Activated naive CD8-positive, alpha-beta T cell treated with anti-CD3 and anti-CD28 coated beads, Interleukin-2, amount 50 U/mL, for 16 hours (primary cell): Measurements from ENCODE around the gene DTX3.
"Not testable (repeated sequence)": the region's sequence is repeated elsewhere in the genome, so short reads cannot be mapped to it uniquely, and the experiment has no call there.

Experiments
- DNase-seq: peaks from one replicate; pipeline ENCODE4 v3.0.0-alpha.2; 2020; ENCODE audit warnings: low read depth, low spot score

Gene DTX3

DNA sequence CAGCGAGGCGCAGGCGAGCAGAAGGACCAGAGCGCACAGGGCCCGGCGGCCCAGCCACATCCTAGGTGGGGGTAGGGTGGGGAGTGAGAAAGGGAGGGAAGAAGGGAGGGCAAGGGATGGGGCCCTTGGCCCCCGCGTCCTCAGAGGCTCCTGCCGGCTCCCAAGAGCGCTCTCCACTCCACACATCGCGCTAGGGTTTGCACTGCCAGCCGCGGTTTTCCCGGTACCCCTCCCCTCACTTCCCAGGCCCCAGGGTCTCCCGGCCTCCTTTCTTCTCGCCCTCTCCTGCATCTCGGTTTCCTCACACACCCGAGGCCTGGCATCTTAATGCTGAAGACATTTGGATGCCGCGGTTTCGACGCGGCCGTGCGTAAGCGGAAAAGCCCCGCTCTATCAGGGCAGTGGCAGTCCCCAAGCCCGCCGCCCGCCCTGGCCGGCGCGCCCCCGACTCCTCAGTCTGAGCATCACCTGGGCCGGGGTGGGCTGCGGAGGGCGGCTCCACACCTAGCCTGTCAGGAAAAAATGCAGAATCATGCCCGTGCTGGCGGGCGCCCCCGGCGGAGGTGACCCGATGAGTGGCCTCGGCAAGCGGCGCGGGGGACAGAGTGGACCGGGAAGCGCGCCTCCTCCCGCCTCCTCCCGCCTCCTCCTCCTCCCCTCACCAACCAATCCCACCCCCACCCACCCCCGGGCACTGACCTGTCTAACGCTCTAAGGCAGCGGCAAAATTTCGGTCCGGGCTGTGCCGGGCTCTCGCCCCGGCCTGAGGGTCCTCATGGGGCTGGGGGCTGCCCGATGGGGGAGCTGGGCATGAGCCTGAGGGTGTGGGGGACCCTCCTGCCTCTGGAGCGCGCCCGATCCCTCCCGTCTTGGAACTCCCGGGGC is 27.7 kb downstream of the DTX3 start:
- no peak for DNase-seq

DNA sequence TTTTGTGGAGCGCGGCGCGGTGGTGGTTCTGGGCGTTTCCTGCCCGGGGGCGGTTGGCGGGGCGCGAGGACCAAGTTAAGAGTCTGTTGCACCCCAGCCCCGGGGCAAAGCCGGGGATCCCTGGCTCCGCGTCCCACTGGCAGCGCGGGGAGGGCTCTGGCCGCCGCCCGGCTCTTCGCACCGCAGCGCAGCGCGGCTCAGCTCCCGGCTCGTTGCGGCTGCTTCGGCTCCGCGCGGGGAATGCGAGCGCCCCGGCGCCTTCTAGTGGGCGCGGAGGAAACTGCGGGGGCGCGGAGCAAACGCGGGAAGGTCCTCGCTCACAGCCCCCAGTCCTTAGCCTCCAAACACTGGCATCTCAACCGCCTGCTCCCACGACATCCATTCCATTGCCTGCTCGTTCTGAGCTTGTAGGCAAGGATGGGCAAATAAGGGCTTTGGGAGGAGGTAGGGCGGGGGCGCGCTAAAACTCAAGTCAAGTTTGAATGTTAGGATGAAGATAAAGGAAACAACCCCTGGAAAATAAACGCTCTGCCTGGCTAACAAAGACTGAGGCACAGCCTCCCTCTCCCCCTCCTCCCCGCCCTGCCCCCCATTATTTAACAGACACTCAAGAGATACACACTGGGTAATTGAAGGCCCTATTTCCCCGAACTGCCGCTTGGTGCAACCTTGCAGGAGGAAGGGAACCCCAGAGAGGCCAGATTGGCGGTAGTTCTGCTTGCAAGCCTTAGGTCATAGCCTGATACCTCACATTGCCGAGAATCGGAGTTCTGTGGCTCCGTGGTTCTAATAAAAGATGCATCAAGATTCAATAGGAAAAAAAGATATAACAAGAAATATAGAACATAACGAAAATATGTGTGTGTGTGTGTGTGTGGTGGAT is 28.6 kb downstream of the DTX3 start, which contains the start of gene B4GALNT1:
B4GALNT1 (minus strand) TSS at position 244 of the 883 bp plus-strand sequence. CDS start 1,069 bp downstream, outside the sequence.
- no peak for DNase-seq

DNA sequence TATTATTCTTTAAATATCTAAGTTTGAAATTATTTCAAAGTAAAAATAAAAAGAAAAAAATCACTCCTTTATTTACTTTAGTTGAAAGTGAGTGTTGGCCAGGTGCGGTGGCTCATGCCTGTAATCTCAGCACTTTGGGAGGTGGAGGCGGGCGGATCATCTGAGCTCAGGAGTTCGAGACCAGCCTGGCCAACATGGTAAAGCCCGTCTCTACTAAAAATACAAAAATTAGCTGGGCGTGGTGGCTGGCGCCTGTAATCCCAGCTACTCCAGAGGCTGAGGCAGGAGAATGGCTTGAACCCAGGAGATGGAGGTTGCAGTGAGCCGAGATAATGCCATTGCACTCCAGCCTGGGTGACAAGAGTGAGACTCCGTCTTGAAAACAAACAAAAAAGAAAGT is 32.1 kb downstream of the DTX3 start:
- DNase-seq = not testable (repeated sequence)

DNA sequence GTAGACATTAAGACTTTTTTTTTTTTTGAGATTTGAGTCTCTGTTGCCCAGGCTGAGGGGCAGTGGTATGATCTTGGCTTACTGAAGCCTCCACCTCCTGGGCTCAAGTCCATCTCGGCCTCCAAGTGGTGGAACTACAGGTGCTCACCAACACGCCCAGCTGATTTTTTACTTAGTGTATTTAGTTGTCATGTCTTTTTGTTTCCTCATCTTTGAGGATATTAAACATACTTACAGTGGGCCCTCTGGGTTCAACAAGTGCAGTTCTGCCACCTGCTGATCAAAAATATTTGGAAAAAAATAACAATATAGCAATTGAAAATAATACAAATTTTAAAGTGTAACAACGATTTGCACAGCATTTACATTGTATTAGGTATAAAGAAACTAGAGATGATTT is 32.7 kb downstream of the DTX3 start:
- DNase-seq = no peak

DNA sequence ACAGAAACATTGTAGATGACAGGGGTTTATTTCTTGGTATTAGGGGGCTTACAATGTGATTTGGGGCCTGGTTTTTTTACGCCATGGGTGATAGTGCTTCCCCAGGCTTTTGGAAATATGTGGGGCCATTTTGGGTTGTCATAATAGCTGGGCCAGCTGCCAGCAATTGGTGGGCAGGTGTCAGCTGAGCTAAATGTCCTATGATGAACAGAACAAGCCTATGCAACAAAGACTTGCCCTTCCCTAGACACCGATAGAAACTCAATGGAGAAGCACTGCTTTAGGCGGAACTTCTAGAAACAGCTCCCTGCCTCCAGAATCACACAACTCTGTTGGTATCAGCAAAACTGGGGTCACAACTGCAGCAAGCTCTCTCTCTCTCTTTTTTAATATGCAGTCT is 33.5 kb downstream of the DTX3 start:
- no peak for DNase-seq

DNA sequence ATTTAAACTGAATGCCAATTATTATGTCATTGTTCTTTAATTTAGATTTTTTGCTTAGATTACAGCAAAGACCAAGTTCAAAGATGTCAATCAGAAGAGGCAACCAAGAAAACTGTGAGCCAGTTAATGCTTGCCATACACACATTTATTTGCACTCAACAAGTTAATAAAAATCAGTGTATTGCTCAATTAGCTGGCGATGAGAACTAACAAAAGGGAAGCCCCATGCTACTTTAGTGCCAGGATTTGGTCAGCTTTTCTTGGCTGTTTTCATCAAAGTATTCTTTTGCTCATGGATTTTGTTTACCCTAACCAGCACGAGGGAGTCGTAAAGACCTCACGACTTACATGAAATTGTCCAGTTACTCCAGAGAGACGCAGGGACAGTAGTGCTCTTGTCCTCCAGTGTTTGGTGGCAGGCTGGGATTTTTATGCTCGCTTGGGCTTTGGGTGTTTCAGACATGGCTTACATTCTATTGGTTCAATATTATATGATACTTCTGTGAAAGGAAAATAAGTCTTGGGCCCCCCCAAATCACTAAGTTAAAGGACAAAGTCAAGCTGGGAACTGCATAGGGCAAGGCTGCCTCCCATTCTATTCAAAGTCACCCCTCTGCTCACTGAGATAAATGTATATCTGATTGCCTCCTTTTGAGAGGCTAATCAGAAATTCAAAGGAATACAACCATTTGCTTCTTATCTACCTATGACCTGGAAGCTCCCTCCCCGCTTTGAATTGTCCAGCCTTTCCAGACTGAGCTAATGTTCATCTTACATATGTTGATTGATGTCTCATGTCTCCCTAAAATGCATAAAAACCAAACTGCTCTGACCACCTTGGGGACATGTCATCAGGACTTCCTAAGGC is 35.8 kb downstream of the DTX3 start:
- DNase-seq = no peak

DNA sequence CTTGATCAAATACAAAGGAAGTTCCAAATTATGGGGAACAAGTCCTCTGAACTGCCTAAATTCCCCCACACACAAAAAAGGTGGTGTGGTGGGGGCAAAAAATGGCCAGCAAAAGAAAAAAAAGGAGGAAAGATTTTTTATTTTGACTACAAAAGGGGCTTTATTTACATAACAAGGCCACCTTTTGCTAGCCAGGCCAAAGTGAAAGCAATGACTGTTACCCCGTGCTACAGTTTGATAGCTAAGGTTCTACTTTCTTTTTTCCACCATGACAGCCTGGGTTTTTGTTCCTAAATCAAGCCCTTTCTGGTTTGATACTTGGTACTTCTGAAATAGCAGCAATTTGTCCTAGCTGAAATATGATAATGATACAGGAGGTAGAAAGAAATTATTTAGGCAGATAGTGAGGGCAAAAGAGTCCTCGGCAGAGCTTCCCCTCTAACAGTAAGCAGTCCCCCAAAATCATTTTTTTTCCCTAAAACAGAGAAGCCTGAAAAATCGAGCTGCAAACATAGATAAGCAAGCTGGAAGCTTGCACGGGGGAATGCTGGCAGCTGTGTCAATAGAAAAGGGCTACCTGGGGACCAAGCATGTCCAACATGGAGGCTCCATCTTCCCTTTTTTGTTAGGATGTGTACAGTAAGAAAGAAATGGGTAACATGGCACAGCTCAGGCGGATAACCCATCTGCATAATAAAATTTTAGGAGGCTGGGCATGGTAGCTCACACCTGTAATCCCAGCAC is 37.2 kb downstream of the DTX3 start:
- DNase-seq = no peak

DNA sequence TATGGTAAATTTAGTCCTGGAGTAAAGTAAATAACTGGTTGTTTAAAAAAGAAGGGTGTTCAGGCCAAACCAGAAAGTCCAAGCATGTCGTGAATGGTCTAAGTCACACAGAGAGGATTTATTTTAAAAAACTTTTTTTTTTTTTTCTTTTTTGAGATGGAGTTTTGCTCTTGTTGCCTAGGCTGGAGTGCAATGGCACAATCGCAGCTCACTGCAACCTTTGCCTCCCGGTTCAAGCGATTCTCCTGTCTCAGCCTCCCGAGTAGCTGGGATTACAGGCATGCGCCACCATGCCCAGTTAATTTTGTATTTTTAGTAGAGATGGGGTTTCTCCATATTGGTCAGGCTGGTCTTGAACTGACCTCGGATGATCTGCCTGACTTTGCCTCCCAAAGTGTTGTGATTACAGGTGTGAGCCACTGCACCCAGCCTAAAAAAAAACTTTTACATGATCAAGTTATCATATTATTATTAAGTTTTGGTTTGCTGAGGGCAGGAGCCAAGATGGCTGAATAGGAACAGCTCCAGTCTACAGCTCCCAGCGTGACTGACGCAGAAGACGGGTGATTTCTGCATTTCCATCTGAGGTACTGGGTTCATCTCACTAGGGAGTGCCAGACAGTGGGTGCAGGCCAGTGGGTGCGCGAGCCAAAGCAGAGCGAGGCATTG is 41.5 kb downstream of the DTX3 start:
- DNase-seq = not testable (repeated sequence)

DNA sequence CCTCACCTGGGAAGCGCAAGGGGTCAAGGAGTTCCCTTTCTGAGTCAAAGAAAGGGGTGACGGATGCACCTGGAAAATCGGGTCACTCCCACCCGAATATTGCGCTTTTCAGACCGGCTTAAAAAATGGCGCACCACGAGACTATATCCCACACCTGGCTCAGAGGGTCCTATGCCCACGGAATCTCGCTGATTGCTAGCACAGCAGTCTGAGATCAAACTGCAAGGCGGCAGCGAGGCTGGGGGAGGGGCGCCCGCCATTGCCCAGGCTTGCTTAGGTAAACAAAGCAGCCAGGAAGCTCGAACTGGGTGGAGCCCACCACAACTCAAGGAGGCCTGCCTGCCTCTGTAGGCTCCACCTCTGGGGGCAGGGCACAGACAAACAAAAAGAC is 42.0 kb downstream of the DTX3 start:
- not testable (repeated sequence) for DNase-seq

DNA sequence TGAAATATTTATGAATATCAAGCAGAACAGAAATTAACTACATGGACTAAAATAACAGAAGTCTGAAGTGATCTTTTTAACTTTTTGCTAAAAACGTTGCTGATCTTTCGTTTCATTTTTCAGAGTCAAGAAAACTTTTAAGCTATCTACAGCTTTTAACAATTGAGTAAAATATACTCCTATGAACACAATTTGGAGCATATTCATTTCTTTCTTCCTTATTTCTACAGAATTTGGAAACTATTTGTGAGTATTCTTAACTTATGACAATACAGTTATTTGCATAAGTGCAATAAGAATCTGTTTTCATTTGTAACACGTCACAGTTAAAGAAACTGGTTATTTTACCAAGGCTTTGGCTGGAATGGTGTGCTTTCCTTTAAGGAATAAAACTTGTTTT is 49.4 kb downstream of the DTX3 start:
- DNase-seq = no peak

DNA sequence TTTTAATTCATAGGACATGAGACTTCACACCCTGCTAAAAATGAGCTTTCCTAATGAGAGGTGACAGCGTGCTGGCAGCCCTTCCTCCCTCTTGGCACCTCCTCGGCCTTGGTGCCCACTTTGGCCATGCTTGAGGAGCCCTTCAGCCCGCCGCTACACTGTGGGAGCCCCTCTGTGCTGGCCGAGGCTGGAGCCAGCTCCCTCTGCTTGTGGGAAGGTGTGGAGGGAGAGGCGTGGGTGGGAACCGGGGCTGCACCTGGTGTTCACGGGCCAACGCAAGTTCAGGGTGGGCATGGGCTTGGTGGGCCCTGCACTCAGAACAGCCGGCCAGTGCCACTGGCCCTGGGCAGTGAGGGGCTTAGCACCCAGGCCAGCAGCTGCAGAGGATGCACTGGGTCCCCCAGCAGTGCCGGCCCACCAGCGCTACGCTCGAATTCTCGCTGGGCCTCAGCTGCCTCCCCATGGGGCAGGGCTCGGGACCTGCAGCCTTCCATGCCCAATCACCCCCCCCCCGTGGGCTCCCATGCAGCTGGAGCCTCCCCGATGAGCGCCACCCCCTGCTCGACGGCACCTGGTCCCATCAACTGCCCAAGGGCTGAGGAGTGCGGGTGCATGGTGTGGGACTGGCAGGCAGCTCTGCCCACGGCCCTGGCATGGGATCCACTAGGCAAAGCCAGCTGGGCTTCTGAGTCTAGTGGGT is 51.1 kb downstream of the DTX3 start:
- DNase-seq = no peak

DNA sequence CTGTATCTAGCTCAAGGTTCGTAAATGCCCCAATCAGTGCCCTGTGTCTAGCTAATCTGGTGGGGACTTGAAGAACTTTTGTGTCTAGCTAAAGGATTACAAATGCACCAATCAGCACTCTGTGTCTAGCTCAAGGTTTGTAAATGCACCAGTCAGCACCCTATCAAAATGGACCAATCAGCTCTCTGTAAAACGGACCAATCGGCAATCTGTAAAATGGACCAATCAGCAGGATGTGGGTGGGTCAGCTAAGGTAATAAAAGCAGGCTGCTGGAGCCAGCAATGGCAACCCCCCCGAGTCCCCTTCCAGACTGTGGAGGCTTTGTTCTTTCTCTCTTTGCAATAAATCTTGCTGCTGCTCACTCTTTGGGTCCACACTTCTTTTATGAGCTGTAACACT is 51.8 kb downstream of the DTX3 start:
- not testable (repeated sequence) for DNase-seq

DNA sequence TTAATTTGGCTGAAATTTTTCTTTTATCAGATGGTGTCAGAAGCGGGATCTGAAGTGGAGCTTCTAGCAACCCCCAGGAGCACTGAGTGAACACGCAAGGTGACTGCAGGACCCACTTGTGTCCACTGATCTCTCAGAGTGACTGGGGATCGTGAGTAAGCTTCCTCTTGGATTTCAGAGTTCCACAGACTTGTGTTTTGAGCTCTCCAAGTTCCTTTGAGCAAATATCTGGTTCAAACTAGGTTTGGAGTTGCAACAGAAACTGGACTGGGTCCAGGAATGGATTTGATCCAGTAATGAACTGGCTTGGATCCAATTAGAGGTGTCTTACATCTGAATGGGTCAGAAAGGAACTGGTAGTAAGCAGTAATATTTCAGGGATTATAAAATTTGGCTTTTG is 53.1 kb downstream of the DTX3 start:
- DNase-seq = no peak

DNA sequence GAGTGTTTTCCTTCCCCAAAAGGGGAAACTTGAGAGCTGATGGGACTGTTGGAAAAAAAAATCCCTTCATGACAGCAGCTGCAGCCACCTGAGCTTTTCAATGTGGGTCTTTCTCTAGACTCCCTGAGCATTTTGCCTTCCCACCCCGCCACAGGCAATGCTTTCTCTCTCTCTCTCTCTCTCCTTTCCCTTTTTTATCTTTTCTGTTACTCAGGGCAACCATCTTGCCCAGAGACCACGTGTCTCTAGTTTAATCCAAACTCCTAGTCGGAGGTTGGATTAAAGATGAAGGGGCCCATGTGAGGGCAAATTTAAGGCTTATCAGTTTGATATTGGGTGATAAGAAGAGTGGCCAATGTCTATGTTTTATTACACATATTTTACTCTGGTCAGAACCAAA is 54.3 kb downstream of the DTX3 start:
- DNase-seq = no peak
